Adrenal gland (tissue), 12 donors: Measurements from ENCODE around the gene OS9. TPM values are rescaled to one million over a fixed set of nuclear protein-coding genes. Genes with fewer than 3 reads are reported as not detected.
"Not testable (repeated sequence)": the region's sequence is repeated elsewhere in the genome, so short reads cannot be mapped to it uniquely, and the experiment has no call there.

ENCODE experiments used
- DNase-seq, 7 donors: peaks; one replicate each; pipeline ENCODE4 v3.0.0-alpha.2; 2019 to 2020
- H3K27ac ChIP-seq, 5 donors: fragments of 200-600 bp; sonication (generic) in 4 of 5; 1 replicate in 3 of 5; 2 replicates in 2 of 5; pipeline versions ENCODE4 v1.5.1 to v1.8.0; 2016 to 2020; ENCODE audit warnings: mild to moderate bottlenecking in 1 of 5
- H3K27me3 ChIP-seq: fragments of 200-600 bp; 2 replicates; pipeline ENCODE4 v1.8.0; 2021
- H3K36me3 ChIP-seq, 2 donors: fragments of 200-600 bp; replicated peaks in 1 of 2; 1 replicate in 1 of 2; 2 replicates in 1 of 2; pipeline versions ENCODE4 v1.5.1 to v1.8.0; 2018 to 2022
- H3K4me1 ChIP-seq, 2 donors: fragments of 200-600 bp; replicated peaks in 1 of 2; 1 replicate in 1 of 2; 2 replicates in 1 of 2; pipeline versions ENCODE4 v1.5.1 to v1.8.0; 2018 to 2021
- H3K4me3 ChIP-seq, 4 donors: fragments of 200-600 bp; sonication (generic) in 3 of 4; one replicate each; pipeline ENCODE4 v1.5.1; 2016 to 2018
- H3K9me3 ChIP-seq, 3 donors: fragments of 200-600 bp; sonication (generic) in 1 of 3; replicated peaks in 1 of 3; 1 replicate in 2 of 3; 2 replicates in 1 of 3; pipeline versions ENCODE4 v1.5.1 to v1.8.0; 2016 to 2021
- POLR2A ChIP-seq, 2 donors: fragments of 450-650 bp; IDR thresholded peaks; one replicate each; pipeline ENCODE4 v1.6.1; 2017; ENCODE audit warnings: antibody characterized with exemption in 2 of 2, mild to moderate bottlenecking in 2 of 2, moderate library complexity in 1 of 2
- WGBS, 4 donors: extraction: QIAGEN DNeasy Blood & Tissue Kit in 2 of 4; methylation state at CpG; one replicate each; pipeline versions ENCODE4 v1.1.5 to v1.1.7; 2013 to 2017; 5-methylcytosine and 5-hydroxymethylcytosine counted together
- intact Hi-C, 2 donors: fragments of 100-400 bp; cut with DNase I; formaldehyde crosslinking; loops; one replicate each; pipeline versions ENCODE4 v1.14.1 to v1.15.0; 2022 to 2023
- polyA plus RNA-seq, 3 donors: library from polyadenylated mRNA; stranded (reverse); fragments of 200-250 nt in 2 of 3; fragments of 350-450 nt in 1 of 3; fragmentation: Illumina TruSeq in 1 of 3; extraction: RNeasy Lipid Tissue Mini Kit (QIAGEN cat#74804) in 1 of 3; gene quantifications; one replicate each; pipeline ENCODE4 v1.2.3, GENCODE V29; 2013 to 2014
- total RNA-seq, 9 donors: library from RNA; depleted of rRNA in 4 of 9; stranded (reverse); fragments of >200 nt in 4 of 9; fragments of 120-200 nt in 1 of 9; fragmentation: NEBNext Ultra II Directional in 1 of 9; extraction: Animal tissue kit (Norgen Biotek cat#: 25700) in 1 of 9; gene quantifications; one replicate each; pipeline versions ENCODE4 v1.1.0 to v1.2.4, GENCODE V29; 2013 to 2023
- TF ChIP-seq, protein P1 (sequence below), 6 experiments: fragments of 450-650 bp in 4 of 6; fragments of 200-600 bp in 2 of 6; sonication (generic) in 1 of 6; IDR thresholded peaks; 1 replicate in 5 of 6; 2 replicates in 1 of 6; pipeline versions ENCODE4 v1.5.1 to v1.8.0; 2016 to 2021; ENCODE audit warnings: antibody characterized with exemption in 6 of 6, mild to moderate bottlenecking in 2 of 6, moderate library complexity in 1 of 6
- donor health status: healthy with polysubstance abuse.
- donor health status: Bipolar disorder and iron deficiency.
- donor health status: DM: yes; HTN: yes; CAD: no.
- donor health status: DM: no; HTN: no; CAD: no.
- donor health status: DM: no; HTN: no; CAD: no.
- donor health status: DM: yes; HTN: yes; CAD: no.

The OS9 gene
- total and polyA plus RNA-seq, 12 donors = 155 to 428 (median 272) TPM

DNA sequence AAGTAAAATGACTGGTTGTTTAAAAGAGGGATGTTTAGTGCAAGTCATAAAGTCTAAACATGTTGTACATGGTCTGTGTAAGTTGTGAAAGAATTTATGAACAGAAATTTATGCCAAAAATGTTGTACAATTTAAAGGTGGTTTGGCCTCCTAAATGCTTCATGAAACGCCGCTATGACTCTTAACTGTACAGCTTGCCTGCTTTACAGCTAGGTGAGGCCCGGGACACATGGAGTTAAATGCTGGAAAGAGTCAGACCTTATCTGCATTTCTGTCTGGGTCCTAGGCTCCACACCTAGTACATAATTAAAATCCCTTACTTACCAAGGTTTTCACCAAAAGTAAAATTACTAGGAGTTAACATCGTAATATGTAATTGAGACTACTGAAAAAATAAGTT is 32.6 kb upstream of the OS9 start:
- Histone ChIP-seq H3K27ac (no peak overlapping the region), H3K36me3 (no peaks in the 10 kb centered on the region), H3K4me1 (no peaks in the 10 kb centered on the region), H3K27me3 (no peaks in the 10 kb centered on the region), H3K4me3 (no peak overlapping the region), H3K9me3 (no peaks in the 10 kb centered on the region)
- intact Hi-C loops = no loop called here
- no peak for DNase-seq
- 78 to 84% (median 84%) methylated on average over 4 of the region's 4 CpGs for WGBS, 4 donors
- TF ChIP-seq, protein P1, sequence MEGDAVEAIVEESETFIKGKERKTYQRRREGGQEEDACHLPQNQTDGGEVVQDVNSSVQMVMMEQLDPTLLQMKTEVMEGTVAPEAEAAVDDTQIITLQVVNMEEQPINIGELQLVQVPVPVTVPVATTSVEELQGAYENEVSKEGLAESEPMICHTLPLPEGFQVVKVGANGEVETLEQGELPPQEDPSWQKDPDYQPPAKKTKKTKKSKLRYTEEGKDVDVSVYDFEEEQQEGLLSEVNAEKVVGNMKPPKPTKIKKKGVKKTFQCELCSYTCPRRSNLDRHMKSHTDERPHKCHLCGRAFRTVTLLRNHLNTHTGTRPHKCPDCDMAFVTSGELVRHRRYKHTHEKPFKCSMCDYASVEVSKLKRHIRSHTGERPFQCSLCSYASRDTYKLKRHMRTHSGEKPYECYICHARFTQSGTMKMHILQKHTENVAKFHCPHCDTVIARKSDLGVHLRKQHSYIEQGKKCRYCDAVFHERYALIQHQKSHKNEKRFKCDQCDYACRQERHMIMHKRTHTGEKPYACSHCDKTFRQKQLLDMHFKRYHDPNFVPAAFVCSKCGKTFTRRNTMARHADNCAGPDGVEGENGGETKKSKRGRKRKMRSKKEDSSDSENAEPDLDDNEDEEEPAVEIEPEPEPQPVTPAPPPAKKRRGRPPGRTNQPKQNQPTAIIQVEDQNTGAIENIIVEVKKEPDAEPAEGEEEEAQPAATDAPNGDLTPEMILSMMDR (IDR thresholded peaks at IDR 0.05) = no peak
- TF ChIP-seq POLR2A (IDR thresholded peaks at IDR 0.05) = no peak

- H3K9me3 ChIP-seq, H3K4me1 ChIP-seq, H3K36me3 ChIP-seq, intact Hi-C loops, DNase-seq, H3K27me3 ChIP-seq, H3K4me3 ChIP-seq, H3K27ac ChIP-seq: not testable (repeated sequence)
- 80 to 85% (median 84%) methylated on average over 21 to 34 of the region's 34 CpGs; no CpG with 5 or more reads in 1 of the 4 donors for WGBS, 4 donors
Measured at GRCh38 chr12:57665066-57665820, 28.7 kb upstream of the OS9 start.

- no peaks in the 10 kb centered on the region for H3K9me3 ChIP-seq
- no peaks in the 10 kb centered on the region for H3K4me1 ChIP-seq
- no peak overlapping the region for H3K4me3 ChIP-seq
- H3K27ac ChIP-seq = no peak overlapping the region
- intact Hi-C loops = no loop called here
- peaks cover 5% of the 10 kb centered on the region for H3K27me3 ChIP-seq
- 70 to 84% (median 77%) methylated on average over 5 of the region's 5 CpGs for WGBS, 4 donors
- no peak for DNase-seq
- H3K36me3 ChIP-seq = no peaks in the 10 kb centered on the region
- TF ChIP-seq, protein P1 (IDR thresholded peaks at IDR 0.05) = no peak
- TF ChIP-seq POLR2A (IDR thresholded peaks at IDR 0.05) = no peak
Measured at GRCh38 chr12:57666897-57667296, 27.0 kb upstream of the OS9 start.

GRCh38 chr12:57669691-57670090 is 24.2 kb upstream of the OS9 start:
- DNase-seq, H3K36me3 ChIP-seq, H3K9me3 ChIP-seq, H3K4me1 ChIP-seq, H3K27me3 ChIP-seq, H3K27ac ChIP-seq, H3K4me3 ChIP-seq, intact Hi-C loops: not testable (repeated sequence)
- 70 to 77% (median 75%) methylated on average over 10 of the region's 10 CpGs for WGBS, 4 donors

- WGBS, 4 donors = 79 to 96% (median 86%) methylated on average over 3 of the region's 3 CpGs
- intact Hi-C loops, H3K4me3 ChIP-seq, H3K9me3 ChIP-seq, H3K27me3 ChIP-seq, H3K27ac ChIP-seq, H3K36me3 ChIP-seq, H3K4me1 ChIP-seq, DNase-seq: not testable (repeated sequence)
Measured at GRCh38 chr12:57671811-57672210, 22.1 kb upstream of the OS9 start.

DNA sequence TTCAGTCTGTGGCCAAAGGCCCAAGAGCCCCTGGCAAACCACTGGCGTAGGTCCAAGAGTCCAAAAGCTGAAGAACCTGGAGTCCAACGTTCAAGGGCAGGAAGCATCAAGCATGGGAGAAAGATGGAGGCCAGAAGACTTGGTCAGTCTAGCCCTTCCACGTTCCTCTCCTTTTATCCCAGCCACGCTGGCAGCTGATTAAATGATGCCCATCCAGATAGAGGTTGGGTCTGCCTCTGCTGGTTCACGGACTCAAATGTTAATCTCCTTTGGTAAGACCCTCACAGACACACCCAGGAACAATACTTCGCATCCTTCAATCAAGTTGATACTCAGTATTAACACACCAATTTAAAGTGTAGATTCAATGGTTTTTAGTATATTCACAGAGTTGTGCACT is 21.1 kb upstream of the OS9 start:
- Histone ChIP-seq H3K27ac (no peak overlapping the region), H3K4me3 (no peak overlapping the region), H3K9me3 (no peaks in the 10 kb centered on the region), H3K36me3 (no peaks in the 10 kb centered on the region), H3K27me3 (peaks cover 5% of the 10 kb centered on the region), H3K4me1 (no peaks in the 10 kb centered on the region)
- TF ChIP-seq, protein P1 (IDR thresholded peaks at IDR 0.05) = no peak
- TF ChIP-seq POLR2A (IDR thresholded peaks at IDR 0.05) = no peak
- DNase-seq = no peak
- intact Hi-C loops = no loop called here
- WGBS, 4 donors = 64 to 80% (median 76%) methylated on average over 6 of the region's 6 CpGs
